Stomach smooth muscle (tissue), 2 donors: ENCODE measurements around the gene GP5.

Experiments
- H3K27ac ChIP-seq: one replicate; pipeline ENCODE4 v1.7.0; 2013; ENCODE audit warnings: mild to moderate bottlenecking, low read length, inconsistent platforms
- H3K27me3 ChIP-seq, 2 donors: one replicate each; pipeline ENCODE4 v1.7.0; 2013; ENCODE audit warnings: low read length in 2 of 2; ENCODE audit not compliant: insufficient read depth in 2 of 2, control insufficient read depth in 1 of 2
- H3K36me3 ChIP-seq, 2 donors: one replicate each; pipeline ENCODE4 v1.7.0; 2013; ENCODE audit warnings: low read length in 2 of 2; ENCODE audit not compliant: control insufficient read depth in 2 of 2, insufficient read depth in 2 of 2
- H3K4me1 ChIP-seq: one replicate; pipeline ENCODE4 v1.7.0; 2013; ENCODE audit warnings: low read length; ENCODE audit not compliant: control insufficient read depth, insufficient read depth
- H3K4me3 ChIP-seq, 2 donors: one replicate each; pipeline ENCODE4 v1.7.0; 2013; ENCODE audit warnings: low read length in 2 of 2
- H3K9ac ChIP-seq, 2 donors: one replicate each; pipeline ENCODE4 v1.7.0; 2013; ENCODE audit warnings: low read length in 2 of 2, mild to moderate bottlenecking in 1 of 2
- H3K9me3 ChIP-seq, 2 donors: one replicate each; pipeline ENCODE4 v1.7.0; 2013; ENCODE audit warnings: low read length in 2 of 2; ENCODE audit not compliant: control insufficient read depth in 2 of 2
- donor health status: healthy.
- donor health status: Pancreatic carcinoma.

The GP5 gene

DNA sequence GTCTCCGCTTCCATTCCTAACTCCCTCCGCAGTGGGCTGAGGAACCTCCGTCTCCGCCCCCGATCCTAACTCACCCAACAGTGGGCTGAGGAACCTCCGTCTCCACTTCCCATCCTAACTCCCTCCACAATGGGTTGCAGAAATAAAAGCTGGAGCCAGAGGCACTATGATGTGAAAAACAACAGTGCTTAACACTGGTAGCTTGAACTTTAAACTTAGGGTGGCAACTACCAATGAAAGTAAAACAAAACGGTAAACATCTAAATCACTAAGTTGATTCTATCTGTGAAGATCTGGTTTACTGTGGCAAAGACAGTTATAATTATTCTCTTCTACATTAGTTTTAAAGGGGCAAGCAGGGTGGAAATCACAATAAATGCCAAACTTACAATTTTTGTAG lies 25.9 kb upstream of the GP5 start:
- H3K9ac ChIP-seq, result no peak overlapping the region
- no peak overlapping the region for H3K27ac ChIP-seq
- H3K36me3 ChIP-seq, result peaks cover 10 to 12% of the 10 kb centered on the region in 2 donors
- H3K4me1 ChIP-seq, result no peaks in the 10 kb centered on the region
- H3K9me3 ChIP-seq, result no peaks in the 10 kb centered on the region
- no peak overlapping the region for H3K4me3 ChIP-seq
- H3K27me3 ChIP-seq, result no peaks in the 10 kb centered on the region

DNA sequence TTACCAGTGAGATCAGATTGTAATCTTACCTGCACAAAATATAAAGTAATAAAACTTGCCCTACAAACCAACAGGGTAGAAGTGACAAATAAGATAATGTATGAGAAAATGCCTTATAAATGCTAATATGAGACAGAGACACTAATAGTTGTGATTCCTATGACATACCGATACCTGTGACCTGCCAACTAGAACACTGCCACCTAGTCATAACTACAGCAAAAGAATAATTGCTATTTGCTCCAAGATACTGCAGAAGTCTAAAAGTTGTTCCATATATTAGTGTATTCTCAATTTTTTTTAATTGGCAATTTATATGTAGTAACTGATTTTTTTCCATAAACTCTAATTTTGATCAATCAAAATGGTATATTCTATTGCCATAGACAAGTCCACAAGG lies 25.3 kb upstream of the GP5 start:
- Histone ChIP-seq H3K9me3 (no peaks in the 10 kb centered on the region), H3K27ac (no peak overlapping the region), H3K4me1 (no peaks in the 10 kb centered on the region), H3K27me3 (no peaks in the 10 kb centered on the region), H3K9ac (no peak overlapping the region), H3K36me3 (peaks cover 10% of the 10 kb centered on the region in 2 donors), H3K4me3 (no peak overlapping the region)

DNA sequence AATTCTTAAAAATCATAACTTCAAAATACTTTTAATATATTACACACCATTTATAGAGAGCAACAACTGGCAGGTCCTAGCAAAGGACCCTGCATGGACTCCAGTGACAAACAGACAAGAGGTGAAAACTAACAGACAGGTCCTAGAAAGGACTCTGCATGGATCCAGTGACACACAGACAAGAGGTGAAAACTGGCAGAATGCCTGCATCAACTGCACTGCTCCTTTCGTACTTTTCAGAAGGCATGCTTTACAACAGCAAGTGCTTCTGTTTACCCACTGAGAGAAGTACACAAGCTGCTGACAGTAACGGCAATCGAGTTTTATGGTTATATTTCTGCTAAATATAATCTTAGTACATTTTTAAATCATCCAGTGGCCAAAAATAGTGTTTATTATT lies 24.3 kb upstream of the GP5 start:
- peaks cover 7 to 10% of the 10 kb centered on the region in 2 donors for H3K36me3 ChIP-seq
- H3K9ac ChIP-seq, result no peak overlapping the region
- no peaks in the 10 kb centered on the region for H3K9me3 ChIP-seq
- H3K4me3 ChIP-seq, result no peak overlapping the region
- no peak overlapping the region for H3K27ac ChIP-seq
- no peaks in the 10 kb centered on the region for H3K4me1 ChIP-seq
- no peaks in the 10 kb centered on the region for H3K27me3 ChIP-seq

DNA sequence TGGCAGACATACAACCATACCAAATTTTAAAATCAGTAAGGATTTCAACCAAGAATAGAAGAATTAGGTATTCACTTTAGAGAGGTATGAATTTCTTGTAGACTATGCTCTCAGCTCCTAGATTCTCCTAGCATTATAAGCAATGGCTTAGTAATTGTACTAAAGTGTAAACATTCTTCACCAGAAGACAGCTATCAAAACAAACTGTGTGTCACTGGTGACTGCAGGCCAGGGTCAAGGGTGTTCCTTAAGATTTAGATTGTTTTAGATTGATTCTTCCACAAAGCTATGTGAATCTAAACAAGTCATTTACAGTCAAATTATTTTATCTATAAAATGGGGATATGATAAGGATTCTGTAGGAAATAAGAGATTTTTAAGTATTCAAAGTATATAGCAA lies 23.1 kb upstream of the GP5 start:
- Histone ChIP-seq H3K9me3 (no peaks in the 10 kb centered on the region), H3K4me3 (no peak overlapping the region), H3K4me1 (no peaks in the 10 kb centered on the region), H3K27ac (no peak overlapping the region), H3K36me3 (peaks cover 7 to 10% of the 10 kb centered on the region in 2 donors), H3K9ac (no peak overlapping the region), H3K27me3 (no peaks in the 10 kb centered on the region)

DNA sequence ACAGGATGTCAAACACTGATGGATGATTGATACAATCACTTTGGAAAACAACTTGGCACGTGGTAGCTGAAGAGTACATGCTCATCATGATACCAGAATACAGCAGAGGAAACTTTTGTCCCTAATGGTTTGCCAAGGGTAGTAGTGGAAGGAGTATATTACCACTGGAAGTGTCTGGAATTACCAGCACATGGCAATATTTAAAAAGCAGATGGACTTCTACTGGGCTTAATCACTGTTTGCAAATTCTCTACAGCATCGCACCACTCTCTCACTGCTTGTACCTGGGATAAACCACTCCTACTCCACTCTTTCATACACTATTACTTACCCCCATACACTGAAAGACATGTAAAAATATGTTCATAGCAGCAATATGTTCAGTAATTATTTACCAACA lies 19.6 kb upstream of the GP5 start:
- Histone ChIP-seq H3K27me3 (no peaks in the 10 kb centered on the region), H3K9ac (no peak overlapping the region), H3K27ac (no peak overlapping the region), H3K36me3 (peaks cover 0 to 3% of the 10 kb centered on the region in 2 donors), H3K4me3 (no peak overlapping the region), H3K9me3 (no peaks in the 10 kb centered on the region), H3K4me1 (no peaks in the 10 kb centered on the region)

DNA sequence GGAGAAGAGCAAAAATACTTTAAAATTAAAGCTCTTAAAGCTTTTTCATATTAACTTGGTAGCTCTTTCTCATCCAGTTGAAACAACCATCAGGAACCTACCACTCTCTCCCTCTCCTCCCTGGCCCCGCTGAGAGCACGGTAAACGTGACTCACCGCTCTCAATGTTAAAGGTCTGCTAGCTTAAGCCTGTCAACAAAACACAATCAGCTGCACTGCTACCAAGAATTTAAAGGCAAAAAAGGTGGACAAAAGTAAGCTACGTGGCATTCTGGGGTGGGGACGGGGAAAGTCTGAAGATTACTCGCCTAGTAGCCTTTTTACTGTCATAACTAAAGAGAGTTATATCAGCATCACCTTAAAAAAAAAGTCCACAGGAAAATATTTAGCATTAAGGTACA lies 8.4 kb upstream of the GP5 start:
- Histone ChIP-seq H3K4me1 (no peaks in the 10 kb centered on the region), H3K4me3 (no peak overlapping the region), H3K9ac (no peak overlapping the region), H3K27ac (no peak overlapping the region), H3K9me3 (no peaks in the 10 kb centered on the region), H3K36me3 (peaks cover 4 to 10% of the 10 kb centered on the region in 2 donors), H3K27me3 (no peaks in the 10 kb centered on the region)

DNA sequence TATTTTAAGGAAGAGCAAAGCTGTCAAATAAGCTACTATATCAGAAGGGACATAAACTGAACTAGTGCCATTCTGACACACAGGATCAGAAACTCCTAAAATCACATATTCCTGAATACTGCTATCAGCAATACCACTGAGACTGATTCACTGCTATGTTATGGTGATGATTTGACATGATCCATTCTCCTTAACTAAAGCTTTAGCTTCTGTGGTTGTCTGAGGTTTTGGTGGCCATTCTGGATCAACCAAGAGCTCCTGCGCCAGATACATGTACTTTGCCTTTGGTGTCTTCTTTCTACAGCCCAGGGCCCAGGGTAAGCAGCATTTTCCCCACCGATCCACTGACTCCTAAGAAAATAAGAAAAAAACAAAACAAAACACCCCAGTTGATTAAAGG lies 6.7 kb upstream of the GP5 start:
- no peaks in the 10 kb centered on the region for H3K9me3 ChIP-seq
- H3K36me3 ChIP-seq, result peaks cover 4 to 10% of the 10 kb centered on the region in 2 donors
- H3K27ac ChIP-seq, result no peak overlapping the region
- H3K4me1 ChIP-seq, result no peaks in the 10 kb centered on the region
- H3K9ac ChIP-seq, result no peak overlapping the region
- no peak overlapping the region for H3K4me3 ChIP-seq
- peaks cover 0 to 2% of the 10 kb centered on the region in 2 donors for H3K27me3 ChIP-seq

DNA sequence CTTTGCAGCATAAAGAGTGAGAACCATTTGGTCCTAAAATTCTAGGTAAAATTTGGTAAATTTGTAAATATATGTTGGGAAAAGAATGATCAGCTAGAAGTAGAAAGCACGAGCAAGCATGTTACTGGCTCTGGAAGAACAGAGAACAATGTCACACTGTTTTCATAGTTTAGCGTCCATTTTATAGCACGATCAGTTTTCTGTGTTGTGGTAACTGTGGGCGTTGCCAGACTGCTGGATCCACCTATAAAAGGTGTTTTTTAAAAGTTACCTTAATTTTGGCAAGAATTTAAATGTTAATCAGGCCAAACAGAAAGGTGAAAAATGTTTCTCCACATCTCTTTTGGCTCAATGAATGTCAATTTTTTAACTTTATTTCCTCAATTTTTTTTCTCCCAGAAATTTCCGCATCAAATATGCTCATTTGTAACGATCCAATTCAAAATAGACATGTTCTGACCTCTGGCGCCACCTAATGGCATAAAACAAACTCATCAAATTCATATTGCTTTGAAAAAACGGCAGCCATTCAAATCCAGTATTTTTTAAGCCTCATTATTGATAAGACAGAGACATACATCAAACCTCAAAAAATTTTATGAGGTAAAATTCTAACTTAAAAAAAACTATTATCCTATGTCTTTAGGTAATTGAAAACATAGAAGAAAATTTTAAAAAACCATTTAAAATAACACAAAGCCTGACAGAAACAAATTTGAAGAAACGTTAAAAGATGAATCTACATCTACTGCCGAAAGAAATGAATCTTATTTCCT lies 5.5 kb upstream of the GP5 start:
- Histone ChIP-seq H3K36me3 (peaks cover 4 to 10% of the 10 kb centered on the region in 2 donors), H3K27me3 (peaks cover 2 to 3% of the 10 kb centered on the region in 2 donors), H3K9me3 (no peaks in the 10 kb centered on the region), H3K4me1 (no peaks in the 10 kb centered on the region), H3K4me3 (no peak overlapping the region), H3K9ac (no peak overlapping the region), H3K27ac (no peak overlapping the region)

DNA sequence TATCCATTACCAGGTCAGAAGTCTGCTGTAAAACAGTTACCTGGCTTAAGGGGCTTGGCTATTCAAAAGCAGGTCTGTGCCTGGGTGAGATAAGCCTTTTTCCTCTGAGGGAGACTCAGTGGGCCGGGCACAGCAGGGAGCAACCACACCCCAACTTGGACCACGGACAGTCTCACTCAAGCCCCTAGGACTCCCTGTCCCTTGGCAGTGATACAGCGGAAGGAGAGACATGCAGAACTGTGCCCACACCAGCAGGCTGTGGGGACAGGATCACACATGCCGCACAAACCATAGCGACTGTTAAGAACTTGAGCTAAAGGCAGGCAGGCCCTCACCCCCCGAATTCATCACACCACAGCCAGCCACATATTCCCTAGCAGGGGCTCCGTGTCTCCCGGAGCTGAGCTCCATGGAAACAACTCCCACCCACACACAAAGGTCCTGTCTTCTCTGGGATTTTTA lies 2.8 kb upstream of the GP5 start:
- peaks cover 8% of the 10 kb centered on the region for H3K4me1 ChIP-seq
- H3K4me3 ChIP-seq, result no peak overlapping the region
- no peaks in the 10 kb centered on the region for H3K9me3 ChIP-seq
- H3K27me3 ChIP-seq, result peaks cover 18 to 22% of the 10 kb centered on the region in 2 donors
- no peaks in the 10 kb centered on the region for H3K36me3 ChIP-seq
- H3K27ac ChIP-seq, result no peak overlapping the region
- H3K9ac ChIP-seq, result no peak overlapping the region

DNA sequence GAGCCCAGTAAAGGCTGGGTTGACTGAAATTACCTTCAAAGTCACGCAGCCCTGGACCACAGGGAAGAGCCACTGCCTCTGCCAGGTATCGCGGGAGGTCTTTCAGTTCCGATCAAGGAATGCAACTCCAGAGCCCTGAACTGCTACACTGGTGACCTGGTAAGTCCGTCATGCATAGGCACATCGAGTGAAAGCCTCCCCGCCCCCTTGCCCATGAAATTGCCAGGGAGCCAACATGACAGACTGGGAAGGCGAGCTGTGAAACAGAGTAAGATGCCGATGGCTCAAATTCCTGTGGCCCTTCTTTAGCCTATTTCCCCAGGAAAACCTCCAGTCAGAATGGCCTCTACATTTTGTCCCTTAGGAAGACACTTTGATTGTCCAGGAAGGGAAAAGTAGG lies 2.3 kb upstream of the GP5 start:
- Histone ChIP-seq H3K9me3 (no peaks in the 10 kb centered on the region), H3K4me3 (no peak overlapping the region), H3K9ac (no peak overlapping the region), H3K4me1 (peaks cover 13% of the 10 kb centered on the region), H3K36me3 (no peaks in the 10 kb centered on the region), H3K27me3 (peaks cover 18 to 23% of the 10 kb centered on the region in 2 donors), H3K27ac (no peak overlapping the region)

DNA sequence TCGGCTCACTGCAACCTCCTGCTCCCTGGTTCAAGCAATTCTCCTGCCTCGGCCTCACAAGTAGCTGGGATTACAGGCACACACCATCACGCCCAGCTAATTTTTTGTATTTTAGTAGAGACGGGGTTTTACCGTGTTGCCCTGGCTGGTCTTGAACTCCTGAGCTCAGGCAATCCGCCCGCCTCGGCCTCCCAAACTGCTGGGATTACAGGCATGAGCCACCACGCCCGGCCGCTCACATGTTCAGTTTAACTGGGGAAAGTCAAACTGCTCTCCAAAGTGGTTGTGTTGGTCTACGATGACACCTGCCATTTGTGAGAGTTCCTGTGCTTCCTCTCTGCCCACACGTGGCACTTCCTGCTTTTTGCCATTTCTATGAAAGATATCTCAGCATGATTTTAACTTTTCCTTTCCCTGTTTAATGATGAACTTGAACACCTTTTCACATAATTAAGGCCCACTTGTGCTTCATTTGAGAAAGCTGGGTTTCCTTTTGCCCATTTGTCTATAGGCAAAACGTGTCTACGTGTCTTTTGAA lies 877 bp upstream of the GP5 start:
- no peaks in the 10 kb centered on the region for H3K9me3 ChIP-seq
- no peak overlapping the region for H3K27ac ChIP-seq
- H3K27me3 ChIP-seq, result peaks cover 22 to 23% of the 10 kb centered on the region in 2 donors
- no peak overlapping the region for H3K9ac ChIP-seq
- no peak overlapping the region for H3K4me3 ChIP-seq
- H3K4me1 ChIP-seq, result peaks cover 13% of the 10 kb centered on the region
- no peaks in the 10 kb centered on the region for H3K36me3 ChIP-seq
